ENCODE data around the gene CAP2. TPM values are rescaled to one million over a fixed set of nuclear protein-coding genes. Genes with fewer than 3 reads are reported as not detected.

Gene CAP2
- total and polyA plus RNA-seq, 8 donors, result 2.7 to 4.0 (median 3.5) TPM

DNA sequence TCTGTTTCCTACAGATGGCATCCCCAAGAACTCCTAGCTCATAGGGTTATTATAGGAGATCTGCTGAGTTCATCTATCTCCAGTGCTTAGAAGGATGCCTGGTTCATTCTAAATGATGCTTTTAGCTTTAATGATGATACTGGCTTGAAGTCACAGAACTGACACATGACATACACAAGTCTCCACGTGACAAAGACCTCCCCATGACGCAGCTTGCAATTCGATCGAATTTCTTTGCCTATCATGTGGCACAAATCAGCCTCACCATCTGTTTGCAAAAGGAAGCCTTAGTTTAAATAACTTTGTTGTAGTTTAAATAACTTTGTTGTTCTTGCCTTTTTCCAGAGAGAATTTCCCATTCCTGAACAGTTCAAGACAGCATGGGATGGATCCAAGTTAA lies 162.6 kb downstream of the CAP2 start:
- DNase-seq, result no peak
- intact Hi-C loops (cut with DNase I), result no loop called here
- Histone ChIP-seq H3K4me3 (no peak overlapping the region), H3K36me3 (peaks cover 0 to 4% (median 0%) of the 10 kb centered on the region in 3 donors), H3K9me3 (no peaks in the 10 kb centered on the region), H3K4me1 (no peaks in the 10 kb centered on the region), H3K27me3 (no peaks in the 10 kb centered on the region), H3K27ac (no peak overlapping the region)
- no peak for ATAC-seq
- FAIRE-seq, result no peak
- 84 to 89% methylated on average over 4 of the region's 4 CpGs for WGBS, 2 donors
- TF ChIP-seq, protein P1, sequence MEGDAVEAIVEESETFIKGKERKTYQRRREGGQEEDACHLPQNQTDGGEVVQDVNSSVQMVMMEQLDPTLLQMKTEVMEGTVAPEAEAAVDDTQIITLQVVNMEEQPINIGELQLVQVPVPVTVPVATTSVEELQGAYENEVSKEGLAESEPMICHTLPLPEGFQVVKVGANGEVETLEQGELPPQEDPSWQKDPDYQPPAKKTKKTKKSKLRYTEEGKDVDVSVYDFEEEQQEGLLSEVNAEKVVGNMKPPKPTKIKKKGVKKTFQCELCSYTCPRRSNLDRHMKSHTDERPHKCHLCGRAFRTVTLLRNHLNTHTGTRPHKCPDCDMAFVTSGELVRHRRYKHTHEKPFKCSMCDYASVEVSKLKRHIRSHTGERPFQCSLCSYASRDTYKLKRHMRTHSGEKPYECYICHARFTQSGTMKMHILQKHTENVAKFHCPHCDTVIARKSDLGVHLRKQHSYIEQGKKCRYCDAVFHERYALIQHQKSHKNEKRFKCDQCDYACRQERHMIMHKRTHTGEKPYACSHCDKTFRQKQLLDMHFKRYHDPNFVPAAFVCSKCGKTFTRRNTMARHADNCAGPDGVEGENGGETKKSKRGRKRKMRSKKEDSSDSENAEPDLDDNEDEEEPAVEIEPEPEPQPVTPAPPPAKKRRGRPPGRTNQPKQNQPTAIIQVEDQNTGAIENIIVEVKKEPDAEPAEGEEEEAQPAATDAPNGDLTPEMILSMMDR (IDR thresholded peaks at IDR 0.05), result no peak

DNA sequence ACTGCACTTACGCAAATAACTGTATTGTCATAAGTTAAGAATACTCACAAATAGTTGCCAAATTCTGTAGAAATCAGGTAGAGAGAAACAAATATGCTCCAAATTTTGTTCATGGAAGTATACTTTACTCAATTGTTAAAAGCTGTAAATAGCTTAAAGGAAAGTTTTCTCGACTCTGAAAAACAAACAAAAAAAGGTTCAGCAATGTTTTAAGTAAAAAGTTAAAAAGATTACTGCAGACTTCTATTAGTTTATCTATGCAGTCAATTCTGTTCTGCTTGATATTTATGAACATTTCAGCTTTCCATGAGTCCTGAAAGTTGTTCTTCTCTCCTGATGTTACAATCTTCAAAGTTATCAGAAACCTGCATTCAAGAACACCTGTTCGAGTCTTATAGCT lies 169.2 kb downstream of the CAP2 start:
- peak; percentile 69 for FAIRE-seq

DNA sequence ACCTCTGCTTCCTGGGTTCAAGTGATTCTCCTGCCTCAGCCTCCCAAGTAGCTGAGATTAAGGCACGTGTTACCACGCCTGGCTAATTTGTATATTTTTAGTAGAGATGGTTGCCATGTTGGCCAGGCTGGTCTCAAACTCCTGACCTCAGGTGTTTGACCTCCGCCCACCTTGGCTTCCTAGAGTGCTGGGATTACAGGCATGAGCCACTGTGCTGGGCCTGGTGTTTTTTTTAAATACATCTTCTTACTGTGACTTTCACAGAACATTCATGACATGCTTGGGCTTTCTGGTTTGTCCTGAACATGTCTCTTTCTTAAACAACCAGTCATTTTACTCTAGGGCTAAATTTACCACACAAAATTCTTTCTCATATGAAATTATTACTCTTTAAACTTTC lies 172.0 kb downstream of the CAP2 start:
- TF ChIP-seq, protein P1 (IDR thresholded peaks at IDR 0.05), result no peak
- WGBS, 2 donors, result 84 to 92% methylated on average over 3 of the region's 3 CpGs
- H3K4me3 ChIP-seq, result no peak overlapping the region
- ATAC-seq, result no peak
- H3K27me3 ChIP-seq, result no peaks in the 10 kb centered on the region
- H3K27ac ChIP-seq, result no peak overlapping the region
- H3K36me3 ChIP-seq, result no peaks in the 10 kb centered on the region
- DNase-seq, result no peak
- no peak for FAIRE-seq
- no peaks in the 10 kb centered on the region for H3K9me3 ChIP-seq
- H3K4me1 ChIP-seq, result no peaks in the 10 kb centered on the region
- intact Hi-C loops (cut with DNase I), result no loop called here

More for the DNA sequence above, 169.2 kb downstream of the CAP2 start:
- no peaks in the 10 kb centered on the region for H3K9me3 ChIP-seq
- H3K27me3 ChIP-seq, result no peaks in the 10 kb centered on the region
- no peak overlapping the region for H3K27ac ChIP-seq
- intact Hi-C loops (cut with DNase I), result no loop called here
- ATAC-seq (no peak), DNase-seq (no peak)
- H3K36me3 ChIP-seq, result no peaks in the 10 kb centered on the region
- no peak overlapping the region for H3K4me3 ChIP-seq
- WGBS, 2 donors, result 74 to 79% methylated on average over 3 of the region's 3 CpGs
- TF ChIP-seq, protein P1 (IDR thresholded peaks at IDR 0.05), result no peak
- no peaks in the 10 kb centered on the region for H3K4me1 ChIP-seq

DNA sequence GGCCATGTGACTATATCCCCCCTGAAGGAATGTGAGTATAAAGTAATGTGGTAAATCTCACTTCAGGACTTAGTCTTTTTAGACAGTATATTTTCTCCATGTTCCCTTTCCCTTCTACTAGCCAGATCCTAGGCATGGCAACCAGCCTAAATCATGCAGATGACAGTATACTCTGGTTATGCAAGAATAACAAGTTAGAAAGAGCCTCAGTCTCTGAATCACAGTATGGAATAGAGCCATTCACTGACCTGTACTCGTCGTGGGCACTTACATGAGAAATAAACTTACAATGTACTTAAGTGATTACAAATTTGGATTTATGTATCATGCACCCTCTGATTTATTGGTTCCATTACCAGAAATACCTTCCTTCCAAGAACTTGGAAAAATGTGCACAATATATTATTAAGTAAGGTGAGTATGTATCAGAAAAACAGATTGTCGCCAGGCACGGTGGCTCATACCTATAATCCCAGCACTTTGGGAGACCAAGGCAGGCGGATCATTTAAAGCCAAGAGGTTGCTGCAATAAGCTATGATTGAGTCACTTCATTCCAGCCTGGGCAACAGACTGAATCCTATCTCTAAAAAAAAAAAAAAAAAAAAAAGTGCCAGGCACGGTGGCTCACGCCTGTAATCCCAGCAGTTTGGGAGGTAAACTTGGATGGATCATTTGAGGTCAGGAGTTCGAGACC lies 181.6 kb downstream of the CAP2 start:
- ATAC-seq (no peak), FAIRE-seq (no peak), DNase-seq (no peak)
- WGBS, 2 donors, result 69 to 82% methylated on average over 8 of the region's 8 CpGs
- Histone ChIP-seq H3K4me3 (no peak overlapping the region), H3K27ac (no peak overlapping the region), H3K9me3 (no peaks in the 10 kb centered on the region), H3K27me3 (no peaks in the 10 kb centered on the region), H3K4me1 (no peaks in the 10 kb centered on the region), H3K36me3 (no peaks in the 10 kb centered on the region)
- TF ChIP-seq, protein P1 (IDR thresholded peaks at IDR 0.05), result no peak
- intact Hi-C loops (cut with DNase I), result no loop called here

DNA sequence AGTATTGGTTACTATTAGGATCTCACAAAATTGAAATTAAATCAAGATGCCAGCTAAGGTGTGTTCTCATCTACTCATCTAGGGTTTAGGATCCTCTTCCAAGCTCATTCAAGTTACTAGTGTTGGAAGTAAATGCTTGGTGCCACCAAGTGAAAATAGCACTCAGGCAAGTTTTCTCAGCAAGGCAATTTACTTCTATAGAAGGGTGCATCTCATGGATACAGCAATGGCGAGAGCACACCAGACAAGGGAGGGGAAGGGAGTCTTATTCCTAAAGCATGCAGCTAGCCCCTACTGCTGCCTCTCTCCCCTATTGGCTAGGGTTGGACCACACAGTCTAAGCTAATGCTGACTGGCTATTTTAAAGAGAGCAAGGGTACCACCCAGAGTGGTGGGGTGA lies 183.7 kb downstream of the CAP2 start:
- DNase-seq (no peak), ATAC-seq (no peak), FAIRE-seq (no peak)
- H3K4me3 ChIP-seq, result no peak overlapping the region
- H3K27me3 ChIP-seq, result no peaks in the 10 kb centered on the region
- TF ChIP-seq, protein P1 (IDR thresholded peaks at IDR 0.05), result no peak
- intact Hi-C loops (cut with DNase I), result no loop called here
- no peak overlapping the region for H3K27ac ChIP-seq
- 84 to 87% methylated on average over 1 of the region's 1 CpG for WGBS, 2 donors
- H3K9me3 ChIP-seq, result no peaks in the 10 kb centered on the region
- no peaks in the 10 kb centered on the region for H3K4me1 ChIP-seq
- no peaks in the 10 kb centered on the region for H3K36me3 ChIP-seq
